NCI-H2227 (cell line): ENCODE measurements around the gene UQCC5.

ENCODE experiments used
- DNase-seq: peaks from one replicate; lab custom pipeline; 2025; ENCODE audit not compliant: unreplicated experiment; lab: John Stamatoyannopoulos, UW

UQCC5 gene

DNA sequence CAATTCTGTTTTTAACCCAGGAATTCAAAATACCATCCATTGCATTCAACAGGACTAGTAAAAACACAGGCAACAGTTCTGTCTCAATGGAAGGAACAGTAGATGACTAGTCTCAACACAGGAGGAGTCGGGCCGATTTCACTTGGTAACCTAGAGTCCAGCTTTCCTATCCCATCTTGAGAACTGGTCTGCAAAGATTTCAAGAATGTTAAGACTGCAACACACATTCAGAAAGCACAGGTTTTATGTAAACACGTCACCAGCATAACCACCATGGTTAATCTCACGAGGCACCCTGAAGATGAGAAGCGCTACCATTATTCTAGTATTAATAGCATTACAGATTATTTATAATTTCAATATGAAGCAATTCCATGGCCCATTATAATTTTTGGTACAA is 22.0 kb downstream of the UQCC5 start:
- no peak for DNase-seq

DNA sequence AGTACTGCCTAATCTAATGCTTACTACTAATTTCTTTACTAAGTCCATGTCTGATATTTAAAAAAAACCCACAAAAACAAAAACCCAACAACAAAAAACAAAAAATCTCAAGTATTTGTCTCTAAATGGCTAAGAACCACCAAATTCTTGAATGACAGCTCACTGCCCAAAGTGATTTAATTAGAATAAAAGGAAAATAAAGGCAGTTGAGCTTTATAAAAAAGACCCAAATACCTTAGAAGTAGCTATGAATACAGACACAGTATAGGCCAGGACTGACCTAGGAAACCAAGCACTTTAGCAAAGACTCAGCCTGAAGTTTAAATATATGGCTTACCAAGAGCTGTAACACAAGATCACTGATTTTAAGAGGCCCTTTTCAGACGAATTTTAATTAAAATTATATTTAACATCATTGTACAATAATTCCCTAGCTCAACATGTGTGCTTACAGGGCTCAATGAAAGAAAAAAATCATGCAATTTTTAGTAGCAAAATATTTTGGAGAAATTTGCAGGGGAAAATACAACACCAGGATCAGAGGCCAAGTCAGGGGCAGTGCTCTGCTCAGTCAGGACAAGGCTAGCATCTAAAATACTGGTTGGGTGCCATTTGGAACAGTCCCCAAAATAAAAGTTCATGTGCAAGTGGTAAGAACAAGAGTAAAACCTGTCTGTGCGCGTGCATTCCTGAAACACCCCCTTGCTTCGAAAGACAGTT is 24.8 kb downstream of the UQCC5 start:
- DNase-seq = no peak

GRCh38 chr3:52563984-52564383 is 27.6 kb downstream of the UQCC5 start:
- no peak for DNase-seq

GRCh38 chr3:52568069-52568468 is 31.7 kb downstream of the UQCC5 start:
- DNase-seq = no peak

GRCh38 chr3:52570076-52570475 is 33.7 kb downstream of the UQCC5 start:
- DNase-seq = no peak

DNA sequence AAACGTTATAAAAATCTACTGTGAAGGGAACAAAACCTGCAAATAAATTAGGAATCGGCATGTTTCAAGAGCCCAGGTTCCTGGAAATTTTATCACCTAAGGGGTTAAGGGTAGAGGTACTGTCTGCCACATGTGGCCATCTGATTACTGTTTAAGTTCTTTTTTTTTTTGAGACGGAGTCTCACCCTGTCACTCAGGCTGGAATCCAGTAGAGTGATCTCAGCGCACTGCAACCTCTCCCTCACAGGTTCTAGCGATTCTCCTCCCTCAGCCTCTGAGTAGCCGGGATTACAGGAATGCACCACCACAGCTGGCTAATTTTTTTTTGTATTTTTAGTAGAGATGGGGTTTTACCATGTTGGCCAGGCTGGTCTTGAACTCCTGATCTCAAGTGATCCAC is 35.8 kb downstream of the UQCC5 start:
- no peak for DNase-seq

DNA sequence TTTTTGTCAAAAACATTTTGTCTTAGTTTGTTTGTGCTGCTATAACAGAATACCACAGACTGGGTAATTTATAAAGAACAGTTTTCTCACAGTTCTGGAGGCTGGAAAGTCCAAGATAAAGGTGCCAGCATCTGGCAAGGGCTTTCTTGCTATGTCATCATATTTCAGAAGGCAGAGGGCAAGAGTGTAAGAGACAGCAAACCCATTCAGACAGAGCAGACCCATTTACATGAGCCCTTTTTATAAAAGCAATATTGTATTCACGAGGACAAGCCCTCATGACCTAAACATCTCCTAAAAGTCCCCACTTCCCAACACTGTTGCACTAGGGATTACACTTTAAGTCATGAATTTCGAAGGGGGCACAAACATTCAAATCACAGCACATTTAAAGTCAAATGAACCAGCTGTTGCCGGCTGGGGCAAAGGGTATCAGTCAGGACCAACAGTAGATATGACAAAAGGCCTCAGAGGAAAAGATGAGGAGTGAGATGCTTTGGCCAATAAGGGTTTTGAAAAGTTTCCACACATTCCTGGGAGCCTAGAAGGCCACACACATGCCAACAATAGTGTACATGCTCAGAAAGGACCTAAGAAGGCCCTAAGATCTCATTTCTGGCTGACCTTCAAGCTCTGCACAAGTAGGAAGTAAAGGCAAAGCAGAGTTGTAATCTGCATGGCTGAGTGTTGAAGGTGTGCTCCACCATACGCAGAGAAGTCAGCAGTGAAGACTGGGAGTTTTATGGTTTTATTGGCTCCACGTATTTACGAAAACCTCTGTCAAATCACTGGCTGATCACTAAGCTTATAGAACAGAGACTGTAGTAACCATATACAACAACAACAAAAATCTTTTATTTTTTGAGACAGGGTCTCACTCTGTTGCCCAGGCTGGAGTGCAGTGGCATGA is 37.9 kb downstream of the UQCC5 start:
- no peak for DNase-seq
